B cell (primary cell): ENCODE data around the gene PKP1. TPM values are rescaled to one million over a fixed set of nuclear protein-coding genes. Genes with fewer than 3 reads are reported as not detected.

Source experiments
- ATAC-seq: fragments of 200-7000 bp; cut with Tn5 transposase; one replicate; pipeline ENCODE4 v1.10.0; 2021; ENCODE audit warnings: low read depth, mild to moderate bottlenecking, moderate number of reproducible peaks, moderate library complexity
- CTCF ChIA-PET: fragments of 350-600 bp; sonication (Branson Sonifier 250); formaldehyde crosslinking; loops from one replicate; lab custom pipeline; 2021; ENCODE audit warnings: antibody characterized with exemption, inconsistent platforms; lab: Charles Lee
- POLR2A ChIA-PET: fragments of 350-600 bp; sonication (Branson Sonifier 250); formaldehyde crosslinking; loops from one replicate; lab custom pipeline; 2021; ENCODE audit warnings: antibody characterized with exemption; lab: Charles Lee
- DNase-seq: peaks from one replicate; pipeline ENCODE4 v3.0.0; 2013
- H2AFZ ChIP-seq: 2 replicates; pipeline ENCODE4 v1.6.1; 2012; ENCODE audit warnings: mild to moderate bottlenecking, low read depth, low read length; ENCODE audit not compliant: insufficient read depth, poor library complexity, severe bottlenecking
- H3K27ac ChIP-seq, 2 donors: 1 replicate in 1 of 2; 2 replicates in 1 of 2; pipeline ENCODE4 v1.5.1; 2012 to 2013; ENCODE audit warnings: low read length in 2 of 2, mild to moderate bottlenecking in 2 of 2, moderate library complexity in 1 of 2
- H3K27me3 ChIP-seq, 4 experiments: fragments of 200-600 bp in 1 of 4; sonication (generic) in 1 of 4; replicated peaks in 1 of 4; 1 replicate in 2 of 4; 2 replicates in 2 of 4; pipeline versions ENCODE4 v1.6.1 to v1.7.0; 2013 to 2016; ENCODE audit warnings: low read length in 3 of 4, mild to moderate bottlenecking in 2 of 4, mixed read lengths in 1 of 4, moderate library complexity in 1 of 4; ENCODE audit not compliant: insufficient read depth in 4 of 4, control insufficient read depth in 3 of 4; ENCODE audit errors: control extremely low read depth in 1 of 4
- H3K36me3 ChIP-seq, 2 experiments: replicated peaks in 1 of 2; 1 replicate in 1 of 2; 2 replicates in 1 of 2; pipeline versions ENCODE4 v1.6.1 to v1.7.1; 2013; ENCODE audit warnings: low read length in 1 of 2; ENCODE audit not compliant: insufficient read depth in 2 of 2, control insufficient read depth in 1 of 2; ENCODE audit errors: control extremely low read depth in 1 of 2, extremely low read depth in 1 of 2
- H3K4me1 ChIP-seq, 2 donors: fragments of 200-600 bp in 1 of 2; sonication (generic) in 1 of 2; 1 replicate in 1 of 2; 2 replicates in 1 of 2; pipeline versions ENCODE4 v1.5.1 to v1.6.1; 2013 to 2017; ENCODE audit warnings: low read length in 2 of 2; ENCODE audit not compliant: control insufficient read depth in 2 of 2, insufficient read depth in 2 of 2
- H3K4me2 ChIP-seq: replicated peaks from 2 replicates; pipeline ENCODE3; 2012; ENCODE audit warnings: mild to moderate bottlenecking, low read depth, low read length; ENCODE audit not compliant: poor library complexity, severe bottlenecking
- H3K4me3 ChIP-seq, 5 experiments: fragments of 200-600 bp in 1 of 5; sonication (generic) in 1 of 5; 1 replicate in 3 of 5; 2 replicates in 2 of 5; pipeline versions ENCODE4 v1.5.1 to v1.7.0; 2011 to 2016; ENCODE audit warnings: low read length in 4 of 5, mild to moderate bottlenecking in 4 of 5, low read depth in 2 of 5, control low read depth in 1 of 5, moderate library complexity in 1 of 5; ENCODE audit not compliant: insufficient read depth in 1 of 5; ENCODE audit errors: control extremely low read depth in 1 of 5, extremely low read depth in 1 of 5
- H3K79me2 ChIP-seq: fragments of 200-600 bp; sonication (generic); one replicate; pipeline ENCODE4 v1.6.0; 2016; ENCODE audit warnings: low read length; ENCODE audit not compliant: control insufficient read depth, insufficient read depth
- H3K9ac ChIP-seq: fragments of 200-600 bp; sonication (generic); 2 replicates; pipeline ENCODE4 v1.6.1; 2017; ENCODE audit warnings: mild to moderate bottlenecking, low read length, moderate library complexity
- H3K9me3 ChIP-seq, 3 donors: one replicate each; pipeline versions ENCODE4 v1.6.1 to v1.7.1; 2013; ENCODE audit warnings: low read length in 2 of 3; ENCODE audit not compliant: control insufficient read depth in 2 of 3, insufficient read depth in 1 of 3; ENCODE audit errors: control extremely low read depth in 1 of 3
- H4K20me1 ChIP-seq: 2 replicates; pipeline ENCODE4 v1.6.0; 2012; ENCODE audit warnings: mild to moderate bottlenecking, low read length; ENCODE audit not compliant: insufficient read depth, control insufficient read depth, poor library complexity, severe bottlenecking
- H3K27ac Mint-ChIP-seq: one replicate; pipeline ENCODE4 v1.8.0; 2021; ENCODE audit warnings: mixed read lengths
- H3K27me3 Mint-ChIP-seq: one replicate; pipeline ENCODE4 v1.8.0; 2021; ENCODE audit warnings: mixed read lengths
- H3K4me1 Mint-ChIP-seq: one replicate; pipeline ENCODE4 v1.8.0; 2021; ENCODE audit warnings: mixed read lengths
- H3K4me3 Mint-ChIP-seq: one replicate; pipeline ENCODE4 v1.8.0; 2021; ENCODE audit warnings: mixed read lengths
- H3K9me3 Mint-ChIP-seq: one replicate; pipeline ENCODE4 v1.8.0; 2022; ENCODE audit warnings: mixed read lengths; ENCODE audit not compliant: insufficient read depth
- CTCF ChIP-seq: fragments of 200-600 bp; IDR thresholded peaks from one replicate; pipeline ENCODE4 v1.8.0; 2022; ENCODE audit warnings: antibody characterized with exemption, mild to moderate bottlenecking
- EZH2 ChIP-seq: IDR thresholded peaks from 2 replicates; pipeline ENCODE4 v1.6.1; 2012; ENCODE audit warnings: borderline replicate concordance, low read depth, mild to moderate bottlenecking, moderate library complexity, low read length; ENCODE audit not compliant: insufficient read depth, poor library complexity, severe bottlenecking
- WGBS: methylation state at CpG from one replicate; pipeline ENCODE4 v1.1.5; 2013; ENCODE audit warnings: missing lambda C conversion rate; ENCODE audit not compliant: insufficient coverage; 5-methylcytosine and 5-hydroxymethylcytosine counted together
- intact Hi-C: fragments of 100-400 bp; cut with micrococcal nuclease; formaldehyde crosslinking; loops from one replicate; pipeline ENCODE4 v1.10.0; 2022
- polyA plus RNA-seq: library from polyadenylated mRNA; depleted of rRNA; stranded (reverse); fragments of >200 nt; gene quantifications from 2 replicates; pipeline ENCODE4 v1.2.3, GENCODE V29; 2012
- total RNA-seq, 2 donors: library from RNA; stranded (reverse); fragments of 120-200 nt in 1 of 2; gene quantifications; 1 replicate in 1 of 2; 2 replicates in 1 of 2; pipeline versions ENCODE4 v1.2.3 to v1.2.4, GENCODE V29; 2013 to 2022

The PKP1 gene
- total and polyA plus RNA-seq, 2 donors (not counting 1 experiment from before 2014, with no cell fraction given) = not detected

GRCh38 chr1:201335174-201335870, 52.0 kb downstream of the PKP1 start:
- Histone ChIP-seq H3K4me2 (no peak overlapping the region), H3K4me1 (no peaks in the 10 kb centered on the region), H3K27me3 (peaks cover 0 to 3% (median 0%) of the 10 kb centered on the region in 4 experiments), H3K27ac (no peak overlapping the region), H3K79me2 (no peaks in the 10 kb centered on the region), H4K20me1 (no peaks in the 10 kb centered on the region), H2AFZ (no peak overlapping the region), H3K9ac (no peak overlapping the region), H3K4me3 (no peak overlapping the region), H3K36me3 (no peaks in the 10 kb centered on the region), H3K9me3 (no peaks in the 10 kb centered on the region)
- no peaks in the 10 kb centered on the region for H3K9me3 Mint-ChIP-seq
- CTCF ChIA-PET = no interaction called here
- H3K4me1 Mint-ChIP-seq = no peaks in the 10 kb centered on the region
- peaks cover 10% of the 10 kb centered on the region for H3K27me3 Mint-ChIP-seq
- WGBS = 93% methylated on average over 8 of the region's 10 CpGs
- intact Hi-C loops = no loop called here
- no peak overlapping the region for H3K27ac Mint-ChIP-seq
- H3K4me3 Mint-ChIP-seq = no peak overlapping the region
- POLR2A ChIA-PET = no interaction called here
- no peak for TF ChIP-seq CTCF
- no peak for TF ChIP-seq EZH2
- ATAC-seq (no peak), DNase-seq (no peak)

- TF ChIP-seq CTCF (no peak), EZH2 (no peak)
- ChIA-PET CTCF (no interaction called here), POLR2A (no interaction called here)
- H3K79me2 ChIP-seq = no peaks in the 10 kb centered on the region
- H3K36me3 ChIP-seq = no peaks in the 10 kb centered on the region
- H3K4me1 Mint-ChIP-seq = no peaks in the 10 kb centered on the region
- no peak for DNase-seq
- no peak overlapping the region for H3K4me2 ChIP-seq
- WGBS = 66% methylated on average over 3 of the region's 3 CpGs
- no peak overlapping the region for H3K27ac Mint-ChIP-seq
- no peak overlapping the region for H3K27ac ChIP-seq
- no peak overlapping the region for H3K4me3 ChIP-seq
- no peak for ATAC-seq
- H2AFZ ChIP-seq = no peak overlapping the region
- no peak overlapping the region for H3K4me3 Mint-ChIP-seq
- H3K9ac ChIP-seq = no peak overlapping the region
- no peaks in the 10 kb centered on the region for H3K4me1 ChIP-seq
- no peaks in the 10 kb centered on the region for H4K20me1 ChIP-seq
- no peaks in the 10 kb centered on the region for H3K9me3 ChIP-seq
- H3K27me3 ChIP-seq = peaks cover 0 to 2% (median 0%) of the 10 kb centered on the region in 4 experiments
- peaks cover 6% of the 10 kb centered on the region for H3K27me3 Mint-ChIP-seq
- H3K9me3 Mint-ChIP-seq = no peaks in the 10 kb centered on the region
- intact Hi-C loops = no loop called here
Measured at GRCh38 chr1:201335901-201336300, 52.6 kb downstream of the PKP1 start.
